Gastrocnemius medialis (tissue), 4 donors: ENCODE results near the gene GOLGB1. TPM values are rescaled to one million over a fixed set of nuclear protein-coding genes. Genes with fewer than 3 reads are reported as not detected.

Source experiments
- ATAC-seq, 2 donors: fragments of 150-250 bp; one replicate each; pipeline ENCODE4 v1.9.1; 2016
- DNase-seq, 2 donors: peaks; one replicate each; pipeline ENCODE4 v3.0.0-alpha.2; 2019
- H3K27ac ChIP-seq, 4 donors: fragments of 200-600 bp; sonication (generic); 1 replicate in 1 of 4; 2 replicates in 3 of 4; pipeline ENCODE4 v1.5.1; 2016 to 2018; ENCODE audit warnings: mild to moderate bottlenecking in 2 of 4, moderate library complexity in 1 of 4
- H3K27me3 ChIP-seq, 3 donors: fragments of 200-600 bp; sonication (generic) in 2 of 3; 1 replicate in 1 of 3; 2 replicates in 2 of 3; pipeline versions ENCODE4 v1.5.1 to v1.6.0; 2016 to 2019; ENCODE audit warnings: mild to moderate bottlenecking in 1 of 3, moderate library complexity in 1 of 3
- H3K36me3 ChIP-seq, 2 donors: fragments of 200-600 bp; sonication (generic) in 1 of 2; one replicate each; pipeline ENCODE4 v1.5.1; 2017 to 2018
- H3K4me1 ChIP-seq, 2 donors: fragments of 200-600 bp; sonication (generic) in 1 of 2; one replicate each; pipeline ENCODE4 v1.5.1; 2016 to 2017; ENCODE audit warnings: mild to moderate bottlenecking in 2 of 2
- H3K4me3 ChIP-seq, 4 donors: fragments of 200-600 bp; sonication (generic) in 3 of 4; 1 replicate in 1 of 4; 2 replicates in 3 of 4; pipeline ENCODE4 v1.5.1; 2016 to 2019; ENCODE audit warnings: mild to moderate bottlenecking in 2 of 4
- H3K9me3 ChIP-seq, 3 donors: fragments of 200-600 bp; sonication (generic) in 2 of 3; 1 replicate in 1 of 3; 2 replicates in 2 of 3; pipeline ENCODE4 v1.5.1; 2016 to 2019
- CTCF ChIP-seq, 5 experiments: fragments of 450-650 bp in 3 of 5; fragments of 200-600 bp in 2 of 5; sonication (generic) in 2 of 5; IDR thresholded peaks in 4 of 5; conservative IDR thresholded peaks in 1 of 5; 1 replicate in 4 of 5; 2 replicates in 1 of 5; pipeline ENCODE4 v1.5.1; 2016 to 2019; ENCODE audit warnings: antibody characterized with exemption in 5 of 5, mild to moderate bottlenecking in 3 of 5, moderate library complexity in 3 of 5
- POLR2A ChIP-seq, 2 donors: fragments of 450-650 bp; IDR thresholded peaks; one replicate each; pipeline ENCODE4 v1.6.1; 2017; ENCODE audit warnings: antibody characterized with exemption in 2 of 2, mild to moderate bottlenecking in 2 of 2, moderate library complexity in 2 of 2
- in situ Hi-C, 4 donors: fragments of 200-750 bp; cut with MboI; loops; one replicate each; pipeline versions ENCODE4 v1.15.0 to v1.8.0; 2017; ENCODE audit warnings: low sequenced_read_pairs in 4 of 4
- intact Hi-C: fragments of 100-400 bp; cut with DNase I; formaldehyde crosslinking; loops from one replicate; pipeline ENCODE4 v1.15.1; 2023; ENCODE audit warnings: low total_unique reads
- total RNA-seq, 4 donors: library from RNA; depleted of rRNA; stranded (reverse); fragments of >200 nt; gene quantifications; one replicate each; pipeline versions ENCODE4 v1.1.0 to v1.2.3, GENCODE V29; 2016

GOLGB1 gene
- total RNA-seq, 4 donors from 2014 or later = 18.1 to 31.6 (median 26.7) TPM

- no peak for DNase-seq
- H3K4me3 ChIP-seq = no peak overlapping the region
- peaks cover 3 to 91% of the 10 kb centered on the region in 2 donors for H3K36me3 ChIP-seq
- TF ChIP-seq CTCF (IDR thresholded peaks at IDR 0.05 in 4 of 5, conservative IDR thresholded peaks at IDR 0.05 in 1 of 5) = no peak
- TF ChIP-seq POLR2A (IDR thresholded peaks at IDR 0.05) = no peak
- H3K9me3 ChIP-seq = no peaks in the 10 kb centered on the region
- no peak overlapping the region for H3K27ac ChIP-seq
- intact Hi-C loops (no loop called here), in situ Hi-C loops (loop anchor here in 1 of 4 donors (25.0 kb wide), 1 partner anchor 94 kb away; no protein-coding TSS in a partner anchor)
- ATAC-seq = no peak
- H3K4me1 ChIP-seq = no peaks in the 10 kb centered on the region
- no peaks in the 10 kb centered on the region for H3K27me3 ChIP-seq
These were observed 31.2 kb downstream of the GOLGB1 start for GRCh38 chr3:121718205-121718846.

- H3K36me3 ChIP-seq = peaks cover 0 to 21% of the 10 kb centered on the region in 2 donors
- no peak for DNase-seq
These were observed 39.2 kb downstream of the GOLGB1 start for GRCh38 chr3:121710347-121710746.

GRCh38 chr3:121707531-121708273, 41.8 kb downstream of the GOLGB1 start:
- ATAC-seq = no peak
- in situ Hi-C loops (loop anchor here in 1 of 4 donors (25.0 kb wide), 1 partner anchor 105 kb away; no protein-coding TSS in a partner anchor), intact Hi-C loops (no loop called here)
- Histone ChIP-seq H3K4me3 (no peak overlapping the region), H3K27me3 (no peaks in the 10 kb centered on the region), H3K4me1 (no peaks in the 10 kb centered on the region), H3K27ac (no peak overlapping the region), H3K9me3 (no peaks in the 10 kb centered on the region), H3K36me3 (no peaks in the 10 kb centered on the region)
- TF ChIP-seq POLR2A (IDR thresholded peaks at IDR 0.05) (no peak), CTCF (IDR thresholded peaks at IDR 0.05 in 4 of 5, conservative IDR thresholded peaks at IDR 0.05 in 1 of 5) (no peak)
- no peak for DNase-seq

More at GRCh38 chr3:121710347-121710746, 39.2 kb downstream of the GOLGB1 start:
- Histone ChIP-seq H3K4me3 (no peak overlapping the region), H3K9me3 (no peaks in the 10 kb centered on the region), H3K27me3 (no peaks in the 10 kb centered on the region), H3K4me1 (no peaks in the 10 kb centered on the region), H3K27ac (no peak overlapping the region)
- intact Hi-C loops (no loop called here), in situ Hi-C loops (loop anchor here in 1 of 4 donors (25.0 kb wide), 1 partner anchor 102 kb away; no protein-coding TSS in a partner anchor)
- no peak for ATAC-seq
- TF ChIP-seq POLR2A (IDR thresholded peaks at IDR 0.05) (no peak), CTCF (IDR thresholded peaks at IDR 0.05 in 4 of 5, conservative IDR thresholded peaks at IDR 0.05 in 1 of 5) (no peak)

GRCh38 chr3:121705541-121705940, 44.0 kb downstream of the GOLGB1 start:
- in situ Hi-C loops = loop anchor here in 1 of 4 donors (25.0 kb wide), 1 partner anchor 107 kb away; no protein-coding TSS in a partner anchor
- Histone ChIP-seq H3K36me3 (peaks cover 0 to 11% of the 10 kb centered on the region in 2 donors), H3K4me1 (peaks cover 0 to 2% of the 10 kb centered on the region in 2 donors), H3K9me3 (no peaks in the 10 kb centered on the region), H3K27me3 (no peaks in the 10 kb centered on the region), H3K4me3 (no peak overlapping the region), H3K27ac (no peak overlapping the region)
- no peak for DNase-seq
- intact Hi-C loops = no loop called here
- ATAC-seq = no peak
- TF ChIP-seq POLR2A (IDR thresholded peaks at IDR 0.05) (no peak), CTCF (IDR thresholded peaks at IDR 0.05 in 4 of 5, conservative IDR thresholded peaks at IDR 0.05 in 1 of 5) (no peak)
